Smooth muscle cell (in vitro differentiated cells): Measurements from ENCODE around the gene SH2D1A. TPM values are rescaled to one million over a fixed set of nuclear protein-coding genes. Genes with fewer than 3 reads are reported as not detected.

Experiments
- DNase-seq: peaks from one replicate; lab custom pipeline; 2025; ENCODE audit not compliant: unreplicated experiment; lab: John Stamatoyannopoulos, UW
- H2AFZ ChIP-seq: fragments of 200-600 bp; sonication (generic); 2 replicates; pipeline ENCODE4 v1.6.0; 2016; ENCODE audit warnings: antibody characterized with exemption, low read depth, mild to moderate bottlenecking
- H3F3A ChIP-seq: fragments of 200-600 bp; sonication (generic); 2 replicates; pipeline ENCODE4 v1.6.0; 2017; ENCODE audit warnings: antibody characterized with exemption, low read depth
- H3K27ac ChIP-seq: fragments of 200-600 bp; sonication (generic); 2 replicates; pipeline ENCODE4 v1.5.1; 2016; ENCODE audit warnings: low read depth, mild to moderate bottlenecking
- H3K27me3 ChIP-seq: fragments of 200-600 bp; sonication (generic); 2 replicates; pipeline ENCODE4 v1.6.1; 2016; ENCODE audit warnings: low read depth, mild to moderate bottlenecking
- H3K36me3 ChIP-seq: fragments of 200-600 bp; sonication (generic); 2 replicates; pipeline ENCODE4 v1.5.1; 2016; ENCODE audit warnings: low read depth
- H3K4me1 ChIP-seq: fragments of 200-600 bp; sonication (generic); 2 replicates; pipeline ENCODE4 v1.5.1; 2016; ENCODE audit warnings: low read depth
- H3K4me2 ChIP-seq: fragments of 200-600 bp; sonication (generic); 2 replicates; pipeline ENCODE4 v1.6.0; 2016; ENCODE audit warnings: mild to moderate bottlenecking
- H3K4me3 ChIP-seq: fragments of 200-600 bp; sonication (generic); 2 replicates; pipeline ENCODE4 v1.5.1; 2016; ENCODE audit warnings: mild to moderate bottlenecking
- H3K79me2 ChIP-seq: fragments of 200-600 bp; sonication (generic); 2 replicates; pipeline ENCODE4 v1.6.0; 2016; ENCODE audit warnings: low read depth, mild to moderate bottlenecking
- H3K9ac ChIP-seq: fragments of 200-600 bp; sonication (generic); 2 replicates; pipeline ENCODE4 v1.6.0; 2016; ENCODE audit warnings: low read depth
- H3K9me3 ChIP-seq: fragments of 200-600 bp; sonication (generic); replicated peaks from 2 replicates; pipeline ENCODE4 v1.5.1; 2016; ENCODE audit warnings: low read depth
- H4K20me1 ChIP-seq: fragments of 200-600 bp; sonication (generic); 2 replicates; pipeline ENCODE4 v1.6.0; 2016; ENCODE audit warnings: low read depth
- CTCF ChIP-seq: fragments of 200-600 bp; sonication (generic); IDR thresholded peaks from 2 replicates; pipeline ENCODE4 v1.5.1; 2017; ENCODE audit warnings: borderline replicate concordance, mild to moderate bottlenecking, antibody characterized with exemption; ENCODE audit not compliant: insufficient read depth, poor library complexity, severe bottlenecking
- WGBS: methylation state at CpG from one replicate; pipeline ENCODE4 v1.1.7; 2016; ENCODE audit warnings: low lambda C conversion rate; 5-methylcytosine and 5-hydroxymethylcytosine counted together
- polyA plus RNA-seq: library from polyadenylated mRNA; unstranded; fragments of >200 nt; fragmentation: Nextera tagmentation; extraction: Ambion mirVana; gene quantifications from 2 replicates; pipeline ENCODE4 v1.2.1, GENCODE V29; 2016
- total RNA-seq: library from RNA; depleted of rRNA; stranded (reverse); fragments of >200 nt; gene quantifications from 2 replicates; pipeline ENCODE4 v1.2.3, GENCODE V29; 2014

SH2D1A gene
- total and polyA plus RNA-seq, 2 experiments from 2014 or later, result not detected

DNA sequence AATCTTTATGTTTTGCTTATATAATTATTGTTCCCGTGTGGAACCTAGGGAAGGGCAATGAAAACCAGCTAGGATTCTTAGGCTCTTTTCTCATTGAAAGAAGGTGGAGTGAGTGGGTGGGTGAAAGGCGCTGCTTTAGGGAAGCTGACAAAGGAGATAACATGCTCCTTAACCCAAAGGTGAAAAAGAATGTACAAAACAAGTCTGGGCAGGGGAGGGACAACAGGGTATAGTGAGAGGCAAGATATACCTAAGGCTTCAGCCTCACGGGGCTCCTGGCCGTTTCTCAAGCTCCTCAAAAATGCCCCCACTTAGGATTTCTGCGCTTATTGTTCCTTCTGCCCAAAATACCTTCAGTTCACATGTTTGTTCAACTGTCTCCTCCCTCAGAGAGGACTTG is 1.8 kb downstream of the SH2D1A start:
- Histone ChIP-seq H3K79me2 (no peaks in the 10 kb centered on the region), H3K9me3 (no peaks in the 10 kb centered on the region), H4K20me1 (no peaks in the 10 kb centered on the region), H3K9ac (no peak overlapping the region), H3K4me2 (no peak overlapping the region), H3K36me3 (no peaks in the 10 kb centered on the region), H3K4me1 (no peaks in the 10 kb centered on the region), H3F3A (no peaks in the 10 kb centered on the region), H3K4me3 (no peak overlapping the region), H3K27ac (no peak overlapping the region), H3K27me3 (no peaks in the 10 kb centered on the region), H2AFZ (no peak overlapping the region)
- 58% methylated on average over 5 of the region's 5 CpGs for WGBS
- DNase-seq, result no peak
- TF ChIP-seq CTCF, result no peak

DNA sequence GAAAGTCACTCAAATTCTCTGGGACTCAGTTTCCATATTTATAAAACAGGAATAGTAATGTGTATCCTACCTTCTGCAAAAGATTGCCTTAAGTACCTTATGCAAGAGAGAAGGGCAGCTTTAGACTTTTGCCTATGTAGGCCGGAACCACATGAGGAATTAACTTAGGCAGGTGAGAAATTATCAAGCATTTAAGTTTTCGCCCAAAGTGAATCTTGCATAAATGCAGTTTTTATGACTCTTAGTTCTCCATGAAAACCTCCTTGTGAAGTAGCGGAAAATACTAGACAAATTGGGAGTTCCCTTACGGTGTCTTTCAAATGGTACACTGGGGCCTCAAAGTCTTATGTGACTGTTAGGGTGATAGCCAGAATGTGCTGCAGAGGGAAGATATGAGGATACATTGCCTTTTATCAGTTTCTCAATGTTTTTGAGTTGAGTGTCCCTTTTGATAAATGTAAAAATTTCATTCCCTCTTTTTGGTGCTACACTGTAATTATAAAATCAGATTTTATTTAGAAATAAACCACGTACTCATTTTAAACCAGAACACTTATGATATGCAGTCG is 2.6 kb downstream of the SH2D1A start:
- Histone ChIP-seq H3K36me3 (no peaks in the 10 kb centered on the region), H3K27me3 (no peaks in the 10 kb centered on the region), H3K79me2 (no peaks in the 10 kb centered on the region), H3K9me3 (no peaks in the 10 kb centered on the region), H3K27ac (no peak overlapping the region), H3F3A (no peaks in the 10 kb centered on the region), H4K20me1 (no peaks in the 10 kb centered on the region), H3K9ac (no peak overlapping the region), H3K4me1 (no peaks in the 10 kb centered on the region), H3K4me3 (no peak overlapping the region), H3K4me2 (no peak overlapping the region), H2AFZ (no peak overlapping the region)
- TF ChIP-seq CTCF, result no peak
- 90% methylated on average over 6 of the region's 6 CpGs for WGBS
- DNase-seq, result no peak

- no peak overlapping the region for H3K4me2 ChIP-seq
- no peaks in the 10 kb centered on the region for H3K27me3 ChIP-seq
- 71% methylated on average over 2 of the region's 2 CpGs for WGBS
- H3K4me3 ChIP-seq, result no peak overlapping the region
- no peaks in the 10 kb centered on the region for H3K4me1 ChIP-seq
- H3K9ac ChIP-seq, result no peak overlapping the region
- no peaks in the 10 kb centered on the region for H4K20me1 ChIP-seq
- H3K27ac ChIP-seq, result no peak overlapping the region
- no peaks in the 10 kb centered on the region for H3F3A ChIP-seq
- no peak for DNase-seq
- no peaks in the 10 kb centered on the region for H3K9me3 ChIP-seq
- H3K36me3 ChIP-seq, result no peaks in the 10 kb centered on the region
- no peaks in the 10 kb centered on the region for H3K79me2 ChIP-seq
- TF ChIP-seq CTCF, result no peak
- H2AFZ ChIP-seq, result no peak overlapping the region
These were observed 8.3 kb downstream of the SH2D1A start for GRCh38 chrX:124354648-124355047.

- no peak overlapping the region for H2AFZ ChIP-seq
- no peak overlapping the region for H3K9ac ChIP-seq
- no peaks in the 10 kb centered on the region for H4K20me1 ChIP-seq
- no peak overlapping the region for H3K27ac ChIP-seq
- H3K4me3 ChIP-seq, result no peak overlapping the region
- H3K36me3 ChIP-seq, result no peaks in the 10 kb centered on the region
- H3K4me2 ChIP-seq, result no peak overlapping the region
- H3K9me3 ChIP-seq, result no peaks in the 10 kb centered on the region
- 45% methylated on average over 3 of the region's 3 CpGs for WGBS
- H3K27me3 ChIP-seq, result no peaks in the 10 kb centered on the region
- TF ChIP-seq CTCF, result no peak
- H3F3A ChIP-seq, result no peaks in the 10 kb centered on the region
- H3K4me1 ChIP-seq, result no peaks in the 10 kb centered on the region
- no peak for DNase-seq
- no peaks in the 10 kb centered on the region for H3K79me2 ChIP-seq
These were observed 12.5 kb downstream of the SH2D1A start for GRCh38 chrX:124358800-124359383.
